ENCODE measurements around the gene RRM1. TPM values are rescaled to one million over a fixed set of nuclear protein-coding genes. Genes with fewer than 3 reads are reported as not detected.

RRM1 gene
- total and polyA plus RNA-seq, 10 of the 15 experiments (the other 5 are each of a cell fraction or from before 2014, with no cell fraction given): 94.0 to 255 (median 148) TPM

GRCh38 chr11:4094348-4095291 lies at the start of gene RRM1 (continued):
- TF ChIP-seq MLLT1 (IDR thresholded peaks at IDR 0.05) (peak; percentile 77), CBX3 (IDR thresholded peaks at IDR 0.05; ENCODE audit: borderline replicate concordance, low read depth) (no peak), EGR1 (IDR thresholded peaks at IDR 0.05; ENCODE audit: borderline replicate concordance in 1 of 2, low read depth in 2 of 2, low read length in 2 of 2) (peak; percentile 43 to 78), RFX5 (IDR thresholded peaks at IDR 0.05; ENCODE audit: low read depth, low read length) (0 out of 2 replicates have a peak, but pooled peaks have one; percentile 61), RAD51 (IDR thresholded peaks at IDR 0.05) (peak; percentile 27; the same call in 1 of the 2 replicates), CHD2 (IDR thresholded peaks at IDR 0.05; ENCODE audit: borderline replicate concordance, low read depth, low read length) (peak; percentile 82; the same call in 1 of the 2 replicates), CBX5 (IDR thresholded peaks at IDR 0.05; ENCODE audit: low read depth) (no peak), SIX5 (IDR thresholded peaks at IDR 0.05; ENCODE audit: low read depth, low read length, severe bottlenecking) (peak; percentile 78), GATAD2B (conservative IDR thresholded peaks at IDR 0.05; ENCODE audit: low read depth) (peak; percentile 73; the same call in 1 of the 2 replicates), ZBTB4 (CRISPR knock-in tag; IDR thresholded peaks at IDR 0.05) (no peak), NR2C1 (IDR thresholded peaks at IDR 0.05) (peak; percentile 91), SIN3A (IDR thresholded peaks at IDR 0.05; ENCODE audit: low read depth, low read length) (peak; percentile 92; the same call in 1 of the 2 replicates), LARP7 (IDR thresholded peaks at IDR 0.05) (peak; percentile 34; the same call in 1 of the 2 replicates), DPF2 (IDR thresholded peaks at IDR 0.05) (peak; percentile 57), HCFC1 (IDR thresholded peaks at IDR 0.05; ENCODE audit: low read length) (peak; percentile 95), MEF2A (IDR thresholded peaks at IDR 0.05; ENCODE audit: insufficient read depth, low read depth, low read length) (0 out of 2 replicates have a peak, but pooled peaks have one; percentile 12), KAT2A (conservative IDR thresholded peaks at IDR 0.05; ENCODE audit: control insufficient read depth, low read depth, low read length) (no peak), CHD1 (IDR thresholded peaks at IDR 0.05; ENCODE audit: low read depth, low read length) (0 out of 2 replicates have a peak, but pooled peaks have one; percentile 43), CTCF (IDR thresholded peaks at IDR 0.05 in 2 of 3, conservative IDR thresholded peaks at IDR 0.05 in 1 of 3; ENCODE audit: control insufficient read depth in 2 of 3, extremely low read depth in 1 of 3, insufficient read depth in 1 of 3, low read depth in 3 of 3, low read length in 3 of 3) (no peak), TARDBP (IDR thresholded peaks at IDR 0.05; ENCODE audit: borderline replicate concordance) (peak; percentile 95), NFIC (IDR thresholded peaks at IDR 0.05; ENCODE audit: low read depth, low read length) (no peak), MAX (IDR thresholded peaks at IDR 0.05; ENCODE audit: low read depth, low read length) (peak; percentile 76)
